ENCODE data around the gene STAB1.

- TF ChIP-seq EZH2 (IDR thresholded peaks at IDR 0.05; ENCODE audit: low read length, missing control alignments), result no peak
- TF ChIP-seq CTCF (conservative IDR thresholded peaks at IDR 0.05 in 1 of 2, IDR thresholded peaks at IDR 0.05 in 1 of 2; ENCODE audit: low read depth in 1 of 2, low read length in 2 of 2), result no peak
Measured at GRCh38 chr3:52570076-52570475, 74.9 kb downstream of the STAB1 start.
